ENCODE results near the gene MAP7. TPM values are rescaled to one million over a fixed set of nuclear protein-coding genes. Genes with fewer than 3 reads are reported as not detected.

MAP7 gene
- total RNA-seq, 2 donors from 2014 or later: 35.1 to 45.2 TPM

- Histone ChIP-seq H3K4me3 (no peak overlapping the region), H3K27me3 (replicated peaks; ENCODE audit: insufficient read depth) (no peaks in the 10 kb centered on the region), H3K4me1 (replicated peaks) (no peaks in the 10 kb centered on the region), H3K27ac (no peak overlapping the region), H3K36me3 (no peaks in the 10 kb centered on the region), H3K9me3 (no peaks in the 10 kb centered on the region)
- TF ChIP-seq, protein P1, sequence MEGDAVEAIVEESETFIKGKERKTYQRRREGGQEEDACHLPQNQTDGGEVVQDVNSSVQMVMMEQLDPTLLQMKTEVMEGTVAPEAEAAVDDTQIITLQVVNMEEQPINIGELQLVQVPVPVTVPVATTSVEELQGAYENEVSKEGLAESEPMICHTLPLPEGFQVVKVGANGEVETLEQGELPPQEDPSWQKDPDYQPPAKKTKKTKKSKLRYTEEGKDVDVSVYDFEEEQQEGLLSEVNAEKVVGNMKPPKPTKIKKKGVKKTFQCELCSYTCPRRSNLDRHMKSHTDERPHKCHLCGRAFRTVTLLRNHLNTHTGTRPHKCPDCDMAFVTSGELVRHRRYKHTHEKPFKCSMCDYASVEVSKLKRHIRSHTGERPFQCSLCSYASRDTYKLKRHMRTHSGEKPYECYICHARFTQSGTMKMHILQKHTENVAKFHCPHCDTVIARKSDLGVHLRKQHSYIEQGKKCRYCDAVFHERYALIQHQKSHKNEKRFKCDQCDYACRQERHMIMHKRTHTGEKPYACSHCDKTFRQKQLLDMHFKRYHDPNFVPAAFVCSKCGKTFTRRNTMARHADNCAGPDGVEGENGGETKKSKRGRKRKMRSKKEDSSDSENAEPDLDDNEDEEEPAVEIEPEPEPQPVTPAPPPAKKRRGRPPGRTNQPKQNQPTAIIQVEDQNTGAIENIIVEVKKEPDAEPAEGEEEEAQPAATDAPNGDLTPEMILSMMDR (IDR thresholded peaks at IDR 0.05): no peak
- no peak for TF ChIP-seq POLR2AphosphoS5 (IDR thresholded peaks at IDR 0.05)
- TF ChIP-seq POLR2A (IDR thresholded peaks at IDR 0.05): no peak
- WGBS: 75% methylated on average over 3 of the region's 3 CpGs
- no peak for DNase-seq (ENCODE audit: low spot score)
- intact Hi-C loops (cut with DNase I): no loop called here
Measured at GRCh38 chr6:136424450-136424849, 125.8 kb downstream of the MAP7 start.

- Histone ChIP-seq H3K9me3 (no peaks in the 10 kb centered on the region), H3K27ac (no peak overlapping the region), H3K27me3 (replicated peaks; ENCODE audit: insufficient read depth) (no peaks in the 10 kb centered on the region), H3K4me1 (replicated peaks) (no peaks in the 10 kb centered on the region), H3K36me3 (no peaks in the 10 kb centered on the region), H3K4me3 (no peak overlapping the region)
- no peak for DNase-seq (ENCODE audit: low spot score)
- no peak for TF ChIP-seq POLR2AphosphoS5 (IDR thresholded peaks at IDR 0.05)
- no peak for TF ChIP-seq POLR2A (IDR thresholded peaks at IDR 0.05)
- TF ChIP-seq, protein P1 (IDR thresholded peaks at IDR 0.05): no peak
- 85% methylated on average over 6 of the region's 6 CpGs for WGBS
- intact Hi-C loops (cut with DNase I): no loop called here
Measured at GRCh38 chr6:136421537-136422158, 128.6 kb downstream of the MAP7 start.

- WGBS: 71% methylated on average over 3 of the region's 3 CpGs
- intact Hi-C loops (cut with DNase I): no loop called here
- Histone ChIP-seq H3K36me3 (no peaks in the 10 kb centered on the region), H3K4me1 (replicated peaks) (no peaks in the 10 kb centered on the region), H3K9me3 (no peaks in the 10 kb centered on the region), H3K4me3 (no peak overlapping the region), H3K27ac (no peak overlapping the region), H3K27me3 (replicated peaks; ENCODE audit: insufficient read depth) (no peaks in the 10 kb centered on the region)
- TF ChIP-seq, protein P1 (IDR thresholded peaks at IDR 0.05): no peak
- TF ChIP-seq POLR2A (IDR thresholded peaks at IDR 0.05) (no peak), POLR2AphosphoS5 (IDR thresholded peaks at IDR 0.05) (no peak)
- DNase-seq (ENCODE audit: low spot score): no peak
Measured at GRCh38 chr6:136420853-136421252, 129.4 kb downstream of the MAP7 start.

DNA sequence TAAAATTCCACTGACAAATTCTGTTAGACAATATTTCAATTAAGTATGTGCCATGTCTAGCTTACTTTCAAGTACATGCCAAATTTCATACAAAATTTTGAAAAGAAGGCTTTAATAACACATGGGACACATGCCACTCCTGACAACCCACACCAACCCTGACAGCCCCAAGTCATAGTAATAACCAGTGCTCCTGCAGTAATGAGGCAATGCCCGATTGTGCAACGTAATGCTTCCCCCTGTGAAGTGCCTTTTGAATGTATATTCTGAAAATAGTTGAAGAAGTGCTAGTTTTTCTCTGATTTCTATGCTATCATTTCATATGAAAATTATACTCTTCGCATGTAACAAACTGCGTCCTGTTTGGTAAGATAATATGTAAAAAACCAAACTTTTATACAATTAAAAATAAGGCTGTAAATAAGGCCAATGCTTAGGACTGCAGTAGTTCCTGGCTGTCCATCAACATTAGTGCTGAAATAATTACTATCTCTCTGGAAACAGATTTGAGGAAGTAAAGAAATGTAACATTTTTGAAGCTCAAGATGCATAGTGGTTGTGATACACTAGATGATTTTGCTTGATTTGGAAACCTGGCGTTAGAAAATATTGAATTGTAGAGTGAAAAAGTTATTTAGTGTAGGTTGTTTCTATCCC, 134.7 kb downstream of the MAP7 start:
- intact Hi-C loops (cut with DNase I): no loop called here
- H3K36me3 ChIP-seq: no peaks in the 10 kb centered on the region
- WGBS: 90% methylated on average over 5 of the region's 5 CpGs
- H3K27ac ChIP-seq: no peak overlapping the region
- no peak for DNase-seq (ENCODE audit: low spot score)
- H3K4me1 ChIP-seq (replicated peaks): no peaks in the 10 kb centered on the region
- H3K4me3 ChIP-seq: no peak overlapping the region
- no peaks in the 10 kb centered on the region for H3K27me3 ChIP-seq (replicated peaks; ENCODE audit: insufficient read depth)
- TF ChIP-seq POLR2A (IDR thresholded peaks at IDR 0.05): no peak
- no peak for TF ChIP-seq POLR2AphosphoS5 (IDR thresholded peaks at IDR 0.05)
- TF ChIP-seq, protein P1 (IDR thresholded peaks at IDR 0.05): no peak
- no peaks in the 10 kb centered on the region for H3K9me3 ChIP-seq

- Histone ChIP-seq H3K27me3 (replicated peaks; ENCODE audit: insufficient read depth) (no peaks in the 10 kb centered on the region), H3K27ac (no peak overlapping the region), H3K4me3 (no peak overlapping the region), H3K4me1 (replicated peaks) (no peaks in the 10 kb centered on the region), H3K9me3 (no peaks in the 10 kb centered on the region), H3K36me3 (no peaks in the 10 kb centered on the region)
- 94% methylated on average over 3 of the region's 3 CpGs for WGBS
- no peak for DNase-seq (ENCODE audit: low spot score)
- intact Hi-C loops (cut with DNase I): no loop called here
- TF ChIP-seq, protein P1 (IDR thresholded peaks at IDR 0.05): no peak
- TF ChIP-seq POLR2AphosphoS5 (IDR thresholded peaks at IDR 0.05): no peak
- no peak for TF ChIP-seq POLR2A (IDR thresholded peaks at IDR 0.05)
Measured at GRCh38 chr6:136412410-136412809, 137.8 kb downstream of the MAP7 start.
